Adipose tissue (tissue), 3 donors: Measurements from ENCODE around the gene OR10G8. TPM values are rescaled to one million over a fixed set of nuclear protein-coding genes. Genes with fewer than 3 reads are reported as not detected.

ENCODE experiments used
- H3K27ac ChIP-seq: one replicate; pipeline ENCODE4 v1.5.1; 2013; ENCODE audit warnings: low read depth, low read length
- WGBS, 3 donors: extraction: QIAGEN DNeasy Blood & Tissue Kit; methylation state at CpG; one replicate each; pipeline ENCODE4 v1.1.7; 2013; 5-methylcytosine and 5-hydroxymethylcytosine counted together
- polyA plus RNA-seq, 3 donors: library from polyadenylated mRNA; stranded (reverse); fragments of 200-250 nt; gene quantifications; one replicate each; pipeline ENCODE4 v1.2.3, GENCODE V29; 2013
- donor health status: healthy with polysubstance abuse.
- donor health status: Bipolar disorder and iron deficiency.
- donor health status: healthy.

OR10G8 gene
- polyA plus RNA-seq, 3 donors, result not detected

DNA sequence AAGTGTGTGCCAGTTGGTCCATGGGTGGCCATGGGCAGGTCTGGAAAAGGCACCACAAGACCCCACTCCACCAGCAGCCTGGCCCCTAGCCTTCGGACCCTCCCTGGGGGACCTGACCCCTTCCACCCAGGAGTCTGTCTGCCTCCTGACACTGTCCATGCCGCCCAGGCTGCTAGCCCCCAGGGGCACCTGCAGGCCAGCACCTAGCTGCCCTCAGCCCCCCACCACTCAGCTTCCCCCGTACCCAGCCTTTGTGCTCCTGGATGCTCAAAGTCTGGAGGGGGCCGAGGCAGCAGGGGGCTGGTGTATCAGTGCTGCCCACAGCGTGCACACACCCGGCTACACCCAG, 48.9 kb downstream of the OR10G8 start:
- WGBS, 3 donors, result 77 to 82% (median 79%) methylated on average over 6 of the region's 6 CpGs
- H3K27ac ChIP-seq, result no peak overlapping the region

DNA sequence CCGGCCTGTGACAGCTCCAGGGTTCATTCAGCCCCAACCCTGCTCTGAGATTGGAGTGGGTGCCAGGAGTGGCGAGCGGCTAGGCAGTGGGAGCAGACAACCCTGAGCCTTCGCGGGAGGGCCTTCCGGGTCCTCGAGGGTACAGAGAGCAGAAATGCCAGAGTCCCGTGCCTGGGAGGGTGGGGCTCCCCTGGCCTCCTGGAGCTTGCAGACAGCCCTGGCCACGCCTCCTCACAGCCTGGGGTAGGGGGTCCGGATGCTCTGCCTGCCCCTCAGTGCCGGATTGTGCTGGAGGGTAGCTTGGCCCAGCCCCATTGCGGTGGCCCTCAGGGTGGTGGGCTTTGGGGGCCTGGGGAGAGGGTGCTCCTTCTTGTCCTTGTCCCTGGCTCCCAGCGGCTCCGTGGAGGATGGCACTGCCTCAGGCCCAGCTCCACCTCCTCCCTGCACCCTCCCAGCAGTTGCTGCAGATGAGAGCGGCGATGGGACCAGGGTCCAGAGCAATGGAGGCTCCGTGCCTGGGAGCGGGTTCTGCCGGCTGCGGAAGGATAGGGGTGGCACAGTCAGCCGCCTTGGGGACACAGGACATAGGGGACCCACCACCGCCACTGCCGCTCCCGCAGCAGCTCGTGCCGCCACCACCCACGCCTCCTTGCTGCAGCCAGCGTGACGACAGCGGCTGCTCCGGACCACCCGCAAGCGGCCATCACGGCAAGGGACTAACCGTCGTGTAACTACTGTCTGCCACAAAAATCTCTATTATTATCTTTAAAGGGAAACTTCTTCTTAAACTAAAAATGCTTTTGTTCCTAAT, 49.4 kb downstream of the OR10G8 start:
- WGBS, 3 donors, result 7 to 19% (median 10%) methylated on average over 36 of the region's 36 CpGs
- H3K27ac ChIP-seq, result no peak overlapping the region

GRCh38 chr11:124077266-124077665, 50.7 kb downstream of the OR10G8 start:
- WGBS, 3 donors, result 23 to 95% (median 93%) methylated on average over 1 of the region's 1 CpG
- H3K27ac ChIP-seq, result no peak overlapping the region

GRCh38 chr11:124078591-124078990, 52.0 kb downstream of the OR10G8 start:
- no peak overlapping the region for H3K27ac ChIP-seq
- 75 to 95% (median 91%) methylated on average over 2 of the region's 2 CpGs for WGBS, 3 donors

DNA sequence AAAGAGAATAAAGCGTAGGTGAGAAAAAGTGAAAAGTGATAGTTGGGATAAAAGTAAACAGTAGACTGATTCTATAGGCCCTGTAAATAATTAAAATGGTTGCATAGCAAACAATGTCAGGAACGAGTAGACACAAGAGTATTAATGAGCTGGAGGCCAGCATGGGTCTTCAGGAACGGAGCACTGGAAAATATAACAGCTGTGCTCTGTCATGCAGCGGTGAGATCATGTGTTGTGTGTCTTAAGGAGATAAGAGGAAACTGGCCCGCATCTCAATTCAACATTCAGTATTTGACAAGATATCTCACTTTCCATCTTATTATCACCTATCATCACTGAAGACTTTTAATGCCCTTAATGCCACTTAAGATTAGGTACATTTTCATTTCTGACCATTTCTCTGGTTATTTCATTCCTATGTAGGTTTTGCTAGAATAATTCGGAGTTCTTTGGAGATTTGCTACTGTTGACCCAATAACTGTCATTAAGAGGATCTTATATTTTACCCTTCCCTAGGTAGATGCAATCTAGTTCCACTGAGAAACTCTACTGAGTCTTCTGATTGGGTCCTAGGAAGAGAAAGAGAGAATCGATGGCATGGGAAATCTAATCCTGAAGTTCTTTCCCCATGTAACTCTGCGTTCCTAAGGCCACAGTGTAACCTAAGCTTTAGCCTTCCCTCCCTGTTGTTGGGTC, 53.2 kb downstream of the OR10G8 start:
- 53 to 65% (median 62%) methylated on average over 8 of the region's 8 CpGs for WGBS, 3 donors
- H3K27ac ChIP-seq, result no peak overlapping the region

Other genes with a start within 250 kb of the OR10G8 start
- gene OR6M1, start 220.4 kb upstream of the OR10G8 start, polyA plus RNA-seq, result not detected
- not detected for gene TMEM225, start 141.1 kb upstream of the OR10G8 start, polyA plus RNA-seq
- gene OR8D4, start 124.6 kb upstream of the OR10G8 start, polyA plus RNA-seq, result not detected
- gene OR4D5, start 87.2 kb upstream of the OR10G8 start, polyA plus RNA-seq, result not detected
- gene OR6T1, start 83.0 kb upstream of the OR10G8 start, polyA plus RNA-seq, result not detected
- gene OR10S1, start 49.0 kb upstream of the OR10G8 start, polyA plus RNA-seq, result not detected
- gene OR10G6, start 31.6 kb upstream of the OR10G8 start, polyA plus RNA-seq, result not detected
- under 1 TPM in 1 of 3 donors, not detected in 2; 0.13 TPM for gene OR10G4, start 13.8 kb upstream of the OR10G8 start, polyA plus RNA-seq
- not detected for gene OR10G9, start 3.8 kb upstream of the OR10G8 start, polyA plus RNA-seq
- not detected for gene OR10G7, start 14.5 kb downstream of the OR10G8 start, polyA plus RNA-seq
- 10 to 100 TPM in 2 of 3 donors, 1 to 10 TPM in 1; 9.2 to 15.0 (median 10.7) TPM for gene VWA5A, start 88.7 kb downstream of the OR10G8 start, polyA plus RNA-seq
- not detected for gene OR10D3, start 156.5 kb downstream of the OR10G8 start, polyA plus RNA-seq
- gene OR8G1, start 214.3 kb downstream of the OR10G8 start, polyA plus RNA-seq, result not detected
- gene OR8G5, start 229.6 kb downstream of the OR10G8 start, polyA plus RNA-seq, result not detected